Muscle layer of duodenum (tissue), 2 donors: ENCODE data around the gene RCAN1.

ENCODE experiments used
- H3K27ac ChIP-seq: one replicate; pipeline ENCODE4 v1.7.0; 2013; ENCODE audit warnings: mild to moderate bottlenecking, low read length
- H3K27me3 ChIP-seq: one replicate; pipeline ENCODE4 v1.7.0; 2013; ENCODE audit warnings: low read depth, mild to moderate bottlenecking, control low read depth, low read length
- H3K36me3 ChIP-seq, 2 donors: one replicate each; pipeline ENCODE4 v1.7.0; 2013; ENCODE audit warnings: low read length in 2 of 2, control low read depth in 1 of 2, mild to moderate bottlenecking in 1 of 2; ENCODE audit not compliant: insufficient read depth in 2 of 2, control insufficient read depth in 1 of 2
- H3K4me1 ChIP-seq, 2 donors: one replicate each; pipeline ENCODE4 v1.7.0; 2013; ENCODE audit warnings: low read length in 2 of 2, mild to moderate bottlenecking in 2 of 2, control low read depth in 1 of 2, moderate library complexity in 1 of 2; ENCODE audit not compliant: insufficient read depth in 2 of 2, control insufficient read depth in 1 of 2
- H3K4me3 ChIP-seq, 2 donors: one replicate each; pipeline ENCODE4 v1.7.0; 2013; ENCODE audit warnings: low read length in 2 of 2, low read depth in 1 of 2, mild to moderate bottlenecking in 1 of 2
- H3K9me3 ChIP-seq, 2 donors: one replicate each; pipeline ENCODE4 v1.7.0; 2013; ENCODE audit warnings: low read length in 2 of 2, control low read depth in 1 of 2, mild to moderate bottlenecking in 1 of 2; ENCODE audit not compliant: control insufficient read depth in 1 of 2
- donor health status: healthy.

Gene RCAN1

DNA sequence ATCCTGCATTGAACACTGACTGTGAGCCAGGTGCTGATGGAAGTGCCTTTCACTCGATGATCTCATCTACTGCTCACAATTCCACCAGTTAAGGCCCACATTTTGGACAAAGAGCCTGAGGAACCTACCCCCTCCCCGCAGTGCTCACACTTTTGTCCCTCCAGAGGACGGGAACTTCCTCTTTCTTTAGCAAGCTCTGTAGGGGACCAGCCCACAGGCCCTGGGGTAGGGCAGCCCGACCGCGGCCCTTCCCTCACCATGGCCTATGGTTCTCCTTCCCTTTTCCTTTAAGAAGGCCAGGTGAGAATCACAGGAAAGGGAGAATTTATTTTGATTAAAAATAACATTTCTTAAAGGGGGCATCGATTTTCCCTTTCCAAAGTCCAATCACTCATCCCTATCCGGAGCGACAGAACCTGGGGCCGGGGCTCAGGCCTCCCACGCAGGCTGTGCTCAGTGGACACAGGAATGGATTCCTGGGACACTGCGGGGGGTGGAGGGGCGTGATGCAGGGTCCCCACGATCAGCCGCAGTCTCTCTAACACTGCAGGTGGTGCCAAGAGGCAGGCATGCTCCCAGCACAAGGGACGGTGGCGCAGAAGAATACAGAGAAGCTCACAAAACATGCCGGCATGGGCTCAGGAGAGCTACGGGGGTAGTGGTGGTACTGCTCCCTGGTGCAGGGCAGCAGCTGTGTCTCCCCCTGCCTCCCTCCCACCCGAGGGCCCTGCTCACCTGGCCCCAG, 94.0 kb downstream of the RCAN1 start:
- peaks cover 42 to 48% of the 10 kb centered on the region in 2 donors for H3K36me3 ChIP-seq
- H3K27me3 ChIP-seq: no peaks in the 10 kb centered on the region
- no peaks in the 10 kb centered on the region for H3K9me3 ChIP-seq
- peaks cover 14 to 15% of the 10 kb centered on the region in 2 donors for H3K4me1 ChIP-seq
- peak overlapping the region; percentile 74 for H3K27ac ChIP-seq
- H3K4me3 ChIP-seq: no peak overlapping the region

DNA sequence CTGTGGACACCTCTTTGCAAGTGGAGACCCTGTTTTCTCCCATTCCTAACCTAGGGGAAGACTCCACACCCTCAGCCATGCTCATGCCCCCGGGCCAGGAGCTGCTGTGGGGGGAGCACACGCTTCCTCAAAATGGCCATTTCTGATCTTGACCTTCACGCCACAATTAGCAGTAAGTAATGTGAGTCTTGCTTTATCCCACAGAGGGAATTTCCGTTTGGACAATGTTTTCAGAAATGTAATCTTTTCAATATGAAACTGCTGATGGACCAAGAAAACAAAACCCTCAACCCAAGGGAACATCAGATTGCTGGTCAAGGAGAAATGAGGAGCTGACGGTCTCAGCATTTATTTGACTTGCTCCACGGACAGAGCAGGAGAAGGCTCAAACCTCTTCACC, 94.6 kb downstream of the RCAN1 start:
- Histone ChIP-seq H3K4me3 (no peak overlapping the region), H3K9me3 (no peaks in the 10 kb centered on the region), H3K36me3 (peaks cover 43 to 48% of the 10 kb centered on the region in 2 donors), H3K27me3 (no peaks in the 10 kb centered on the region), H3K4me1 (peaks cover 14 to 15% of the 10 kb centered on the region in 2 donors), H3K27ac (peak overlapping the region; percentile 1)

DNA sequence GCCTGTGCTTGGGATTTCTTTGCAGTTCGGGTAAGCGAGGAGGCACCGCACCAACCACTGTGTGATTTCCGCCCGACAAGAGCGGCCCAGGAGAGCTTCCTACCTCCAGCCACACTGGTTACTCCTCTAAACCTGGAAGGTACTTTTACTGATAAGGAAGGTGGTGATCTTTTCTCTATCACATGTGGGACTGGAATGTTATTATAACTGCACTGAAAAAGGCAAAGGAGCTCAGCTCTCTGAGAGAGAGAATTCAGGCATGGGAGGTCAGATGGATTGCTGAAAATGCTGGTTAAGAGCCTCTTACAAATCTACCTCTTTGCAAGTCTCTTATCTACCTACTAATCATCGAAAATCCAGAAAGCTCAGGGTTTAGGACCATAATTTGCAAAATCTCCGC, 95.2 kb downstream of the RCAN1 start:
- Histone ChIP-seq H3K4me3 (no peak overlapping the region), H3K27ac (peak overlapping the region; percentile 1), H3K4me1 (peaks cover 14 to 15% of the 10 kb centered on the region in 2 donors), H3K36me3 (peaks cover 43 to 48% of the 10 kb centered on the region in 2 donors), H3K27me3 (no peaks in the 10 kb centered on the region), H3K9me3 (no peaks in the 10 kb centered on the region)

DNA sequence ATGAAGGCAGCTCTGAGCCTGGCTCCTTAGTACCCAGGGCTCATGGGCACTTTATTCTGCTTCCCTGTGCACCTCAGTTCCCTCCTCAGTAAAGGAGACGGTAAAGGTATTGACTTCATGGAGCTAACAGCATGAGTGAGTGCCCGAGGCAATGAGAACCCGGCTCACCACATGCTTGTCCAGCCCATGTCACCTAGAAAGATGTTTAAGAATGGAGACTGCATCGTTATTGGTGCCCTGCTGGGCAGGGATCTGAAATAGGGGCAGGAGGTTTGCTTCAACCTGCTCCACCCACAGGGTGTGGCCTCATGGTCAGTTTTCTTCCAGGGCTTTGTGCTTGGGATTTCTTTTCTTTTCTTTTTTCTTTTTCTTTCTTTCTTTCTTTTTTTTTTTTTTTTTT, 95.9 kb downstream of the RCAN1 start:
- H3K4me3 ChIP-seq: no peak overlapping the region
- H3K27ac ChIP-seq: no peak overlapping the region
- peaks cover 43 to 48% of the 10 kb centered on the region in 2 donors for H3K36me3 ChIP-seq
- peaks cover 11 to 14% of the 10 kb centered on the region in 2 donors for H3K4me1 ChIP-seq
- H3K27me3 ChIP-seq: no peaks in the 10 kb centered on the region
- no peaks in the 10 kb centered on the region for H3K9me3 ChIP-seq

DNA sequence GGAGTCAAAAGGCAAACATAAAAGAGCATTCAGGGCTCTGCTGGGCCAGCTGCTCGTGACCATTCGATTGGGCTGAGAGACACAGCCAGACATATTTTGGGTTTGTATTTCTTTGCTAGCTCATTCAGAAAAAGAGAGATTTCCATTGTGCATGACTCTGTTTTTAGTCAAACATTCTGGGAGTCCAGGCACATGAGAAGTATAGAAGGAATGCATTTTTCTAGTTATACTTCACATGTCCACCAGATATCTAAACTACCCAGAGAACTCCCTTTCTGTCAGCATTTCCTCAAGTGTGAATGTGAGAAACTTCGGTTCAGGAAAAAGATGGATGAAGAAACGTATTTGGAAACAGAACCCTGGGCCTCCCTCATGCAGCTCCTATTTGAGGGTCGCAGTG, 96.6 kb downstream of the RCAN1 start:
- H3K27me3 ChIP-seq: no peaks in the 10 kb centered on the region
- H3K27ac ChIP-seq: no peak overlapping the region

DNA sequence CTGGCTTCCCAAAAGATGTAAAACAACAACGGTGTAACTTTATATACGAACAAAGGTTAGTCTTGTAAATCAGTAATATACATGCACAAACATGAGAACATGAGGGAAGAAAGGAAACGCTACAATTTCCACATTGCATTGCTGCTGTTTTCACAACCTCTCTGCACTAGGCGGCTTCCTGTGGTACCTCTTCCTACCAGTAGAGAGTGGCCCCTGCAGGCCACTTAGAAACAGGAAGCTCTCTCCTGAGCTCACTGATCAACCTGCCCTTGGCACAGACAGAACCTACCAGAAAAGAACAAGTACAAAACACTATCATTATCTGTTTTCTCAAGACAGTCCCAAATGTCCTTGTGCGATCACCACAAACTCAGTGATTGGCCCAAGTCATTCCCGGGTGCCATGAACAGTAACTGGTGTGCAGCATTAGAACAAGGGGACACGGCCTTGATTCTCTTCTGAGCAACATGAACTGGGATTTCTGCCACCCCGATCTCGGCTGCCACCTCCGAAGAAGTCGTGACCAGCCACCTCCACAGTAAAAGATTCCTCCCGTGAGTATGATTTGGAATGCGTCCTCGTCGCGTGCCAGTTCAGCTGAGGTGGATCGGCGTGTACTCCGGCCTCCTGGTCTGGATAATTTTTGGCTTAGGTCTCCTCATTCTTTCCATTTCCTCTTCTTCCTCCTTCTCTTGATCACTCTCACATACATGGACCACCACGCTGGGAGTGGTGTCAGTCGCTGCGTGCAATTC, 97.2 kb downstream of the RCAN1 start:
- Histone ChIP-seq H3K4me3 (no peak overlapping the region), H3K27ac (no peak overlapping the region), H3K4me1 (peaks cover 7 to 9% of the 10 kb centered on the region in 2 donors), H3K36me3 (peaks cover 37 to 47% of the 10 kb centered on the region in 2 donors), H3K27me3 (no peaks in the 10 kb centered on the region), H3K9me3 (no peaks in the 10 kb centered on the region)

More for the DNA sequence above, 96.6 kb downstream of the RCAN1 start:
- H3K9me3 ChIP-seq: no peaks in the 10 kb centered on the region
- H3K4me1 ChIP-seq: peaks cover 9 to 14% of the 10 kb centered on the region in 2 donors
- peaks cover 42 to 48% of the 10 kb centered on the region in 2 donors for H3K36me3 ChIP-seq
- no peak overlapping the region for H3K4me3 ChIP-seq

DNA sequence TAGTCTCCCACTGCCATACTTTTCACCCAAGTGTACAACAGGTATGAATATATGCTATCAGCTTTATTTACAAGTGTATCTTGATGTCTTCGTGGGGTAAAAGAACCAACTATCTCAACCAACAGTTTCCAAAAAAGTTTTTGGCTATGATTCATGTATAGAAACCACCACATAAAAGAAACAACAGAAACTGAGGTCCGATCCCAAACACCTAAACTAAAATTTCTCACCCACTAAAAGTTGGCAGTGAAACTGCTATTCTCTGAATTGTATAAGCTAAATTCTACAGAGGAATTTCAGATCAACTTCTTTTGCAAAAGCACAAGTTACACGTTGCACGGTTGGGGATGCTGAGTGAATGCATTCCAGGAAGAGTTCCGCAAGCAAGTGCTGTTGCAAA, 97.9 kb downstream of the RCAN1 start:
- H3K9me3 ChIP-seq: no peaks in the 10 kb centered on the region
- H3K27ac ChIP-seq: no peak overlapping the region
- no peak overlapping the region for H3K4me3 ChIP-seq
- H3K27me3 ChIP-seq: no peaks in the 10 kb centered on the region
- peaks cover 4 to 6% of the 10 kb centered on the region in 2 donors for H3K4me1 ChIP-seq
- peaks cover 35 to 42% of the 10 kb centered on the region in 2 donors for H3K36me3 ChIP-seq

DNA sequence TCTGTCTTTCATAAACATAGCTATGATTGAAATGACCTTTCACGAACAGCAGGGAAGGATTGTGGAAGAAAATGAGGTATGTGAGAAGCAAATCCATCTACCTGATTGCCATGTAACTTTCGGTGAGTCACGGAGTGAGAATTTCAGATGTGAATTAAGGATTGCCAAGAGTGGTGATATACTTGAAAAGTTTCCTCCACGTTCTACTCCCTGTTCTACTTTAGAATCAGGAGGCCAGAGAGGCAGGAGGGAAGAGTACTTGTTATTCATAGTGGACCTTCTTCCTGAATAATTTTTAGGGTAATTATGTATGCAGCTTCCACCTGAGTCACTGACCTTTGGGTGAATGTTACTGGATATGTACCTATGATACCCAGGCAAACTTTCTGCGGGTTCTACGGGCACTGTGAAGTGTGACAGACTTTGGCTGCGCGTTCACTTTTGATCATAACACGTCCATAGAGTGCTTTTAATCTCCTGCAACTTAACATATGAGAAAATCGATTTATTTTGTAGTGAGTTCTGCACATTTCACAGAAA, 100.3 kb downstream of the RCAN1 start:
- Histone ChIP-seq H3K9me3 (no peaks in the 10 kb centered on the region), H3K4me1 (no peaks in the 10 kb centered on the region), H3K27me3 (no peaks in the 10 kb centered on the region), H3K27ac (no peak overlapping the region), H3K36me3 (peaks cover 18 to 22% of the 10 kb centered on the region in 2 donors), H3K4me3 (no peak overlapping the region)

DNA sequence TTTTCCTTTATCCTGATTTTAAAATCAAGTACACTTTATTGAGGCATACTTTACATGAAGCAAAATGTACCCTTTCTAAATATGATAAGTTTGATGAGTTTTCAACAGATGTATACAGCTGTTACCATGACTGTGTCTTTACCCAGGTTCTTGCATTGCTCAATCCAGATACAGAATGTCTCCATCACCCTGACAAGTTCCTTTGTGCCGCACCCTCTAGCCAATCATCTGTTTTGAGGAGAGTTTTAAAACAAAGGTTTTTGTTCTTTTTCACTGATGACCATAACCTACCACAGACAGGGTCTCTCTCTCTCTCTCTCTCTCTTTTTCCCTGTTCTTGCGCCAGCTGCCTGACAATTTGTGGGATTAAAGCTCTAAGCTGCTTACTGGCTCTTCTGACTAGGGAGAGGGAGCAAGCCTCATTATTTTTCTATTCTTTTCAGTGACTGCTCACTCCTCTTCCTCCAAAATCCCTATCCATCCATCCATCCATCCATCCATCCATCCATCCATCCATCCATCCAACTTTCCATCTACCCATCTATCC, 101.7 kb downstream of the RCAN1 start:
- Histone ChIP-seq H3K4me3 (no peak overlapping the region), H3K27me3 (no peaks in the 10 kb centered on the region), H3K27ac (no peak overlapping the region), H3K9me3 (no peaks in the 10 kb centered on the region), H3K4me1 (no peaks in the 10 kb centered on the region), H3K36me3 (peaks cover 10 to 14% of the 10 kb centered on the region in 2 donors)

DNA sequence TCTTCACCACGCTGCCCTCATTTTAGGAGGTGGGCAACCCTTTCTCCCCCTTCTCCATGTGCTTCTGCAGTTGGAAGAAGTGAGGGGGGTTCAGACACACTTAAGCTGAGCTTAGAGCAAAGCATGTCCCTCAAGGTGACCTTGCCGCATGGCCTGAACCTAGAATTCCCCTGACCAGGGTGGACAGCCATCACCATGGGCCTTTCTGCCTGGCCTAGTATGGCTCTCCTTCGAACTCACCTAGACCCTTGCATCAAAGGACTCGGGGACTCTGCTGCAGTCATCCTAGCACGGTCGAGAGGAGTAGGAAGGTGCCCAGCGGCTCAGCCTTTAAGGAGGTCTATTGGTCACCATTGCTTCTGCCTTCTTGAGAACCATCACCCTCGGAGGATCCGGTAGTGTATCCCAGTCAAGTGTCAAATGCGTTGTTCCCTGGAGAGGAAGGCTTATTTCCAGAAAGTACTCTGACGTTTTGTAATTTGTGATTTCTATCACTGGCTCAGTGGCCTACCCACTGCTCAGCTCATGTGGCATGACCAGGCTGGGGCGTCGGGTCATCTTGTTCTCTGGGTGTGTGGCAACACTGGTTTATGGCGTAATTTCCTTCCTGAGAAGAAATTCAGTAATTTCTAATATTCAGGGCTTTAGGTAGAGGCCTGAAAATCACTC, 103.0 kb downstream of the RCAN1 start, which contains the start of gene KCNE1:
KCNE1 (minus strand) TSS at position 424 of the 669 bp plus-strand sequence. CDS start 62,576 bp downstream, outside the sequence.
- Histone ChIP-seq H3K4me3 (peak within 1 kb of the TSS in 1 of 2 donors; percentile 21), H3K27me3 (no peaks in the 10 kb centered on the region), H3K4me1 (no peaks in the 10 kb centered on the region), H3K27ac (peak within 1 kb of the TSS; percentile 45), H3K36me3 (peaks cover 0 to 4% of the 10 kb centered on the region in 2 donors), H3K9me3 (no peaks in the 10 kb centered on the region)
